Nephron (organoid): ENCODE data around the gene PLBD2.

ENCODE experiments used
- H3K27ac Mint-ChIP-seq, 3 experiments: 2 replicates each; pipeline ENCODE4 v1.8.0; 2020; ENCODE audit warnings: mixed read lengths in 3 of 3, mild to moderate bottlenecking in 2 of 3, moderate library complexity in 1 of 3
- H3K27me3 Mint-ChIP-seq: 2 replicates; pipeline ENCODE4 v1.8.0; 2021; ENCODE audit warnings: low read depth, mild to moderate bottlenecking, moderate library complexity, mixed read lengths
- H3K36me3 Mint-ChIP-seq: 2 replicates; pipeline ENCODE4 v1.8.0; 2020; ENCODE audit warnings: low read depth, mixed read lengths
- H3K4me1 Mint-ChIP-seq: 2 replicates; pipeline ENCODE4 v1.8.0; 2020; ENCODE audit warnings: mixed read lengths
- H3K4me3 Mint-ChIP-seq, 3 experiments: 2 replicates each; pipeline ENCODE4 v1.8.0; 2020; ENCODE audit warnings: mild to moderate bottlenecking in 3 of 3, mixed read lengths in 3 of 3, moderate library complexity in 2 of 3
- H3K9me3 Mint-ChIP-seq: 2 replicates; pipeline ENCODE4 v1.8.0; 2020; ENCODE audit warnings: mixed read lengths
- TF ChIP-seq, protein P1 (sequence below), 3 experiments: fragments of 200-600 bp; sonication (generic); IDR thresholded peaks; one replicate each; pipeline ENCODE4 v1.5.0; 2021; ENCODE audit warnings: antibody characterized with exemption in 3 of 3; ENCODE audit not compliant: unreplicated experiment in 3 of 3

Gene PLBD2

DNA sequence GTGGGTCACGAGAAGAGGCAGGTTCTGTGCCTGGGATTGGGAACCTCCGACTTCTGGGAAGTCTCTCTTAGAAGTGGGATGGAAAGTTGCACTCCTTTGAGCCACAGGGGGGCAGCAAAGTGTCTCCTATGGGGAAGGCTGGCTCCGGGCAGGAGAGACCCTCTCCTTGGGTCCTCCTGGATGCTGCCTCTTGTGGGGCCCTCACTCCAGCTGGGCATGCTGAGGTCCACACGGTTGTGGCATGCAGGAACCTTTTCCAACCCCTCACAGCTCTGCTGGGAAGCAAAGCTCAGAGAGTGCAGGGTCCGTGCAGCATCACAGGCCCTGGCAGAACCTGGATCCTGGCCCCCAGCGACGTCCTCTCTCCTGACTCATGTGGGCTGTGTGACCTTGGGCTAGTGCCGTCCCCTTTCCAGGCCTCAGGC, 81.2 kb downstream of the PLBD2 start:
- Mint-ChIP-seq H3K27ac (no peak overlapping the region), H3K9me3 (no peaks in the 10 kb centered on the region), H3K36me3 (no peaks in the 10 kb centered on the region), H3K4me3 (no peak overlapping the region), H3K4me1 (no peaks in the 10 kb centered on the region), H3K27me3 (peaks cover 21% of the 10 kb centered on the region)
- TF ChIP-seq, protein P1, sequence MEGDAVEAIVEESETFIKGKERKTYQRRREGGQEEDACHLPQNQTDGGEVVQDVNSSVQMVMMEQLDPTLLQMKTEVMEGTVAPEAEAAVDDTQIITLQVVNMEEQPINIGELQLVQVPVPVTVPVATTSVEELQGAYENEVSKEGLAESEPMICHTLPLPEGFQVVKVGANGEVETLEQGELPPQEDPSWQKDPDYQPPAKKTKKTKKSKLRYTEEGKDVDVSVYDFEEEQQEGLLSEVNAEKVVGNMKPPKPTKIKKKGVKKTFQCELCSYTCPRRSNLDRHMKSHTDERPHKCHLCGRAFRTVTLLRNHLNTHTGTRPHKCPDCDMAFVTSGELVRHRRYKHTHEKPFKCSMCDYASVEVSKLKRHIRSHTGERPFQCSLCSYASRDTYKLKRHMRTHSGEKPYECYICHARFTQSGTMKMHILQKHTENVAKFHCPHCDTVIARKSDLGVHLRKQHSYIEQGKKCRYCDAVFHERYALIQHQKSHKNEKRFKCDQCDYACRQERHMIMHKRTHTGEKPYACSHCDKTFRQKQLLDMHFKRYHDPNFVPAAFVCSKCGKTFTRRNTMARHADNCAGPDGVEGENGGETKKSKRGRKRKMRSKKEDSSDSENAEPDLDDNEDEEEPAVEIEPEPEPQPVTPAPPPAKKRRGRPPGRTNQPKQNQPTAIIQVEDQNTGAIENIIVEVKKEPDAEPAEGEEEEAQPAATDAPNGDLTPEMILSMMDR (IDR thresholded peaks at IDR 0.05; ENCODE audit: unreplicated experiment in 3 of 3) = peak; percentile 60 to 75 (median 69)

DNA sequence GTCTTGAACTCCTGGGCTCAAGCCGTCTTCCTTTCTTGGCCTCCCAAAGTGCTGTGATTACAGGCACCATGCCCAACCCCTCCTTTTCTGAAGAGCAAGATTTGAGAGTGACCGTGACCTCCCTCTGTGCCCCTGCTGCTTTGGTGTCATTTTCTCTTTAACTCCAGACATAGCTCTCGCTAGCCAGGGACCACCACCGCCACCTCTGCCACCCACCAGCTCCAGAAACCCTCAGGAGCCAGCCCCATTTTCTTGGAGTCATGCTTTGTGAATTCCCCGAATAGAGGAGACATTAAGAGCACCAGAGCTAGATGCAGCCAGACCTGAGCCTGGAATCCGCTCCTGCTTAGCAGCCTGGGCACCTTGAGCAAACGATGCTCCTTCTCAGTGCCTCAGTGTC, 81.9 kb downstream of the PLBD2 start:
- no peak overlapping the region for H3K27ac Mint-ChIP-seq
- no peaks in the 10 kb centered on the region for H3K36me3 Mint-ChIP-seq
- H3K27me3 Mint-ChIP-seq = peaks cover 27% of the 10 kb centered on the region
- TF ChIP-seq, protein P1 (IDR thresholded peaks at IDR 0.05; ENCODE audit: unreplicated experiment in 3 of 3) = no peak
- H3K4me1 Mint-ChIP-seq = no peaks in the 10 kb centered on the region
- H3K4me3 Mint-ChIP-seq = no peak overlapping the region
- H3K9me3 Mint-ChIP-seq = no peaks in the 10 kb centered on the region
